NB4 (cell line): ENCODE results near the gene EPHA6.
"Not testable (repeated sequence)": the region's sequence is repeated elsewhere in the genome, so short reads cannot be mapped to it uniquely, and the experiment has no call there.

Experiments used
- DNase-seq: peaks from one replicate; pipeline ENCODE4 v3.0.0; 2010; ENCODE audit warnings: low read depth
- H3K4me3 ChIP-seq: one replicate; pipeline ENCODE4 v1.5.1; 2011; ENCODE audit warnings: mild to moderate bottlenecking, low read depth, low read length, moderate library complexity
- CTCF ChIP-seq: IDR thresholded peaks from one replicate; pipeline ENCODE4 v1.5.1; 2012; ENCODE audit warnings: low read depth, low read length
- MYC ChIP-seq: IDR thresholded peaks from 2 replicates; pipeline ENCODE4 v1.6.1; 2011; ENCODE audit warnings: low read depth, low read length
- POLR2A ChIP-seq: IDR thresholded peaks from 2 replicates; pipeline ENCODE4 v1.6.1; 2011; ENCODE audit warnings: mild to moderate bottlenecking; ENCODE audit not compliant: insufficient read length; ENCODE audit errors: extremely low read depth
- TF ChIP-seq, protein P1 (sequence below): IDR thresholded peaks from 2 replicates; pipeline ENCODE4 v1.6.1; 2011; ENCODE audit warnings: low read depth, low read length

Gene EPHA6

GRCh38 chr3:97265237-97266005, 451.0 kb downstream of the EPHA6 start:
- TF ChIP-seq CTCF: no peak
- TF ChIP-seq, protein P1, sequence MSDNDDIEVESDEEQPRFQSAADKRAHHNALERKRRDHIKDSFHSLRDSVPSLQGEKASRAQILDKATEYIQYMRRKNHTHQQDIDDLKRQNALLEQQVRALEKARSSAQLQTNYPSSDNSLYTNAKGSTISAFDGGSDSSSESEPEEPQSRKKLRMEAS: no peak
- TF ChIP-seq MYC: no peak
- no peak for TF ChIP-seq POLR2A
- DNase-seq: no peak
- no peak overlapping the region for H3K4me3 ChIP-seq

DNA sequence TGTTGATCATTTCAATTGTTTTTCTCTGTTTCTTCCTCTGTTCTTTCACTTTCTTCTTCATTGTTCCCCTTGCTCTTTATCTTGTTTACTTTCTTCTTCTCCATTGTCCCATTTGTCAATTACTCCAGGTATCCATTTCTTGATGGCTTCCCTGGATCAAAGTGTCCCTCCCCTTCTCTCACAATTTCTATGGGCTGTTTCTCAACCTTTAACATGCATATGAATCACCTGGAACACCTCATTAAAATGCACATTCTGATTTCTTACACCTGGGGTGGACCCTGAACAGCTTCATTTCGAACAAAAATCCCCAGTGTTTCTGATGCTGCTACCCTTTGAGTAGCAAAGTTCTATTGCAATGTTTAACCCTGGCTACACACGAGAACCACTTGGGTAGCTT, 454.8 kb downstream of the EPHA6 start:
- no peak for DNase-seq
- no peak overlapping the region for H3K4me3 ChIP-seq
- TF ChIP-seq POLR2A: no peak
- TF ChIP-seq, protein P1: no peak
- TF ChIP-seq CTCF: no peak
- TF ChIP-seq MYC: no peak

DNA sequence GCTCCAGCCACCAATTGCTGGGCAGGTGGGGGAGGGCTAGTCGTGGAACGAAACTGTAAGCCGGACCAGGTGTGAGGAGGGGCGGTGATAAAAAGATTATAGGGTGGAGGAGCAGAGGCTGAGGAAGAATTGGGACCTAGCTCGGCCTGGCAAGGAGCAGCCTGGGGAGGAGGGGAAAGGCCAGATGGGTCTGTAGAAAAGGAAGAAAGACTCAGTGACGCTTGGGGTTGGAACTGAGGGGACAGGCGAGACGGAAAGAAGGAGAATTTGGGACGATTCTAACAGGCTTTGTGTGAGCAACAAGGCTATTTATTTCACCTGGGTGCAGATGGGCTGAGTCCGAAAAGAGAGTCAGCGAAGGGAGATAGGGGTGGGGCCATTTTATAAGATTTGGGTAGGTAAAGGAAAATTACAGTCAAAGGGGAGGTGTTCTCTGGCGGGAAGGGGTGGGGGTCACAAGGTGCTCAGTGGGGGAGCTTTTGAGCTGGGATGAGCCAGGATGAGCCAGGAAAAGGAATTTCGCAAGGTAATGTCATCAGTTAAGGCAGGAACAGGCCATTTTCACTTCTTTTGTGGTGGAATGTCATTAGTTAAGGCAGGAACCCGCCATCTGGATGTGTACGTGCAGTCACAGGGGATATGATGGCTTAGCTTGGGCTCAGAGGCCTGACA, 462.6 kb downstream of the EPHA6 start:
- not testable (repeated sequence) for DNase-seq, H3K4me3 ChIP-seq

DNA sequence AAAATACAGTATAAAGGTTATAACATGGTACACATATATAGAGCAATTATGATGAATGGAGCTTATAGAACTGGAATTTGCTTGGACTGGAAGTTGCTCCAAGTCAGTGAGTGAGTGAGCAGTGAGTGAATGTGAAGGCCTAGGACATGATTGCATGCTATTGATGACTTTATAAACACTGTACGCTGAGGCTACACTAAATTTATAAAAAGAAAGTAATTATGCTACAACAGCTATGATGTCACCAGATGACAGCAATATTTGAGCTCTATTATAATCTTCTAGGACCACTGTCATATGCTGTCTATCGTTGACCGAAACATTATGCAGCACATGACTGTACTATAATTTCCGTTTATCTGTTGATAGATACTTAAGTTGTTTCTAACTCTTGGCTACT, 463.3 kb downstream of the EPHA6 start:
- no peak for DNase-seq
- H3K4me3 ChIP-seq: no peak overlapping the region
- TF ChIP-seq CTCF (no peak), POLR2A (no peak), MYC (no peak)
- TF ChIP-seq, protein P1: no peak

DNA sequence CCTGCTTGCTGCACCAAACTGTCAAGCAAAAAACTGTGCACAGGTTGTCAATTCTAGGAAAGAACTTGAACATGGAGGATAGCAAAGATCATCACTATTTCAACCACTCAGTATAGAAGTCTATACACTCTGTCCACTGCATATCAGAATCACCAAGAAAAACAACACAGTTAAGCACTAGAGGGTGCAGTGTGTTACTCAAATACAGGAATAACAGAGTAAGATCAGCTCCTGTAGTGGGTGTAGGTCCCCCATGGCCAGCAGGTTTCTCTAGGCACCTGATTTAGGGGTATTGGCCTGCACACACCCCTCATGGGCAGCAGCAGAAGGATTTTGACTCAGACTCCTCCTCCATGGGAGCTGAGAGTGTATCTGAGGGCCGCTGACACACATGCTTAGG, 464.1 kb downstream of the EPHA6 start:
- TF ChIP-seq MYC (no peak), POLR2A (no peak)
- TF ChIP-seq, protein P1: no peak
- no peak for DNase-seq

DNA sequence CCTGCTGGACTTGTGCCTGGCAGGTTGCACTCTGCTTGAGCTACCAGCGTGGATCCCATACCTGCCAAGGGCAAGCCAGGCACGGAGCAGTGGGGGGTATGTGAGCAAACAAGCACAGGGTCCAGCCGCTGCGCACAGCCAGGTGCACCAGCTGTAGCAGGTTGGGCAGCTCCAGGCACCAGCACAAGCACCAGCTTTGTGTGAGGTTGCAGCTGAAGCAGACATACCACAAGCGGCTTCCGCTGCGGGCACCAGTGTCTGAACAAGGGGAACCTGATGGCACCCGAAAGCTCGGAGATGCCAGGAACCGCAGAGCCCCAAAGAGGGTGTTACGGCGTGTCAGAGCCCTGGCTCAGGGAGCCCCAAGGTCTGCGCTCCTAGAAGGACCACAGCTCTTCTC, 477.5 kb downstream of the EPHA6 start:
- no peak for DNase-seq
- H3K4me3 ChIP-seq: no peak overlapping the region
- no peak for TF ChIP-seq MYC
- no peak for TF ChIP-seq POLR2A
- no peak for TF ChIP-seq CTCF
- TF ChIP-seq, protein P1: no peak

More for the DNA sequence above, 464.1 kb downstream of the EPHA6 start:
- H3K4me3 ChIP-seq: no peak overlapping the region
